Left lung (tissue), 10 donors: ENCODE data around the gene EXO5. TPM values are rescaled to one million over a fixed set of nuclear protein-coding genes. Genes with fewer than 3 reads are reported as not detected.

Experiments
- ATAC-seq: fragments of 200-7000 bp; cut with Tn5 transposase; one replicate; pipeline ENCODE4 v1.9.1; 2020; ENCODE audit warnings: moderate library complexity
- DNase-seq, 4 donors: peaks; one replicate each; pipeline ENCODE4 v3.0.0-alpha.2; 2013 to 2020
- H3K27ac ChIP-seq, 2 donors: fragments of 200-600 bp; sonication (generic) in 1 of 2; one replicate each; pipeline versions ENCODE4 v1.5.0 to v1.8.0; 2020 to 2021
- H3K27me3 ChIP-seq, 2 donors: fragments of 200-600 bp; sonication (generic) in 1 of 2; one replicate each; pipeline versions ENCODE4 v1.5.0 to v1.8.0; 2020 to 2021
- H3K36me3 ChIP-seq, 2 donors: fragments of 200-600 bp; sonication (generic) in 1 of 2; one replicate each; pipeline versions ENCODE4 v1.5.0 to v1.8.0; 2020 to 2021
- H3K4me1 ChIP-seq, 2 donors: fragments of 200-600 bp; one replicate each; pipeline ENCODE4 v1.8.0; 2021
- H3K4me3 ChIP-seq, 2 donors: fragments of 200-600 bp; sonication (generic) in 1 of 2; one replicate each; pipeline versions ENCODE4 v1.5.0 to v1.8.0; 2020 to 2021; ENCODE audit warnings: mild to moderate bottlenecking in 1 of 2
- H3K9me3 ChIP-seq, 2 donors: fragments of 200-600 bp; sonication (generic) in 1 of 2; one replicate each; pipeline versions ENCODE4 v1.5.0 to v1.8.0; 2020 to 2021
- intact Hi-C, 2 donors: fragments of 100-400 bp; cut with DNase I; formaldehyde crosslinking; loops; one replicate each; pipeline versions ENCODE4 v1.11.2 to v1.14.2; 2022
- polyA plus RNA-seq, 6 donors: library from polyadenylated mRNA; unstranded; fragments of 120-200 nt; gene quantifications; one replicate each; pipeline ENCODE4 v1.2.1, GENCODE V29; 2013; ENCODE audit not compliant: insufficient read length in 6 of 6
- total RNA-seq, 2 donors: library from RNA; stranded (reverse); fragmentation: NEBNext Ultra II Directional; extraction: Animal tissue kit (Norgen Biotek cat#: 25700); gene quantifications; one replicate each; pipeline ENCODE4 v1.2.1, GENCODE V29; 2021
- TF ChIP-seq, protein P1 (sequence below), 2 donors: fragments of 200-600 bp; sonication (generic) in 1 of 2; IDR thresholded peaks; one replicate each; pipeline versions ENCODE4 v1.5.0 to v1.8.0; 2021; ENCODE audit warnings: antibody characterized with exemption in 2 of 2
- donor health status: DM: no; HTN: yes; CAD: no.
- donor health status: DM: no; HTN: no; CAD: no.

The EXO5 gene
- total and polyA plus RNA-seq, 8 donors = 8.2 to 15.3 (median 12.4) TPM

- Histone ChIP-seq H3K36me3 (peaks cover 0 to 11% of the 10 kb centered on the region in 2 donors), H3K9me3 (no peaks in the 10 kb centered on the region), H3K27me3 (no peaks in the 10 kb centered on the region), H3K4me1 (peaks cover 3 to 20% of the 10 kb centered on the region in 2 donors), H3K27ac (no peak overlapping the region), H3K4me3 (no peak overlapping the region)
- intact Hi-C loops = no loop called here
- TF ChIP-seq, protein P1, sequence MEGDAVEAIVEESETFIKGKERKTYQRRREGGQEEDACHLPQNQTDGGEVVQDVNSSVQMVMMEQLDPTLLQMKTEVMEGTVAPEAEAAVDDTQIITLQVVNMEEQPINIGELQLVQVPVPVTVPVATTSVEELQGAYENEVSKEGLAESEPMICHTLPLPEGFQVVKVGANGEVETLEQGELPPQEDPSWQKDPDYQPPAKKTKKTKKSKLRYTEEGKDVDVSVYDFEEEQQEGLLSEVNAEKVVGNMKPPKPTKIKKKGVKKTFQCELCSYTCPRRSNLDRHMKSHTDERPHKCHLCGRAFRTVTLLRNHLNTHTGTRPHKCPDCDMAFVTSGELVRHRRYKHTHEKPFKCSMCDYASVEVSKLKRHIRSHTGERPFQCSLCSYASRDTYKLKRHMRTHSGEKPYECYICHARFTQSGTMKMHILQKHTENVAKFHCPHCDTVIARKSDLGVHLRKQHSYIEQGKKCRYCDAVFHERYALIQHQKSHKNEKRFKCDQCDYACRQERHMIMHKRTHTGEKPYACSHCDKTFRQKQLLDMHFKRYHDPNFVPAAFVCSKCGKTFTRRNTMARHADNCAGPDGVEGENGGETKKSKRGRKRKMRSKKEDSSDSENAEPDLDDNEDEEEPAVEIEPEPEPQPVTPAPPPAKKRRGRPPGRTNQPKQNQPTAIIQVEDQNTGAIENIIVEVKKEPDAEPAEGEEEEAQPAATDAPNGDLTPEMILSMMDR (IDR thresholded peaks at IDR 0.05) = peak; percentile 48 to 50
- DNase-seq = peak in 2 of 4 donors; percentile 11 to 32
- peak; percentile 52 for ATAC-seq
Observed at GRCh38 chr1:40532844-40533424, 24.4 kb downstream of the EXO5 start.

DNA sequence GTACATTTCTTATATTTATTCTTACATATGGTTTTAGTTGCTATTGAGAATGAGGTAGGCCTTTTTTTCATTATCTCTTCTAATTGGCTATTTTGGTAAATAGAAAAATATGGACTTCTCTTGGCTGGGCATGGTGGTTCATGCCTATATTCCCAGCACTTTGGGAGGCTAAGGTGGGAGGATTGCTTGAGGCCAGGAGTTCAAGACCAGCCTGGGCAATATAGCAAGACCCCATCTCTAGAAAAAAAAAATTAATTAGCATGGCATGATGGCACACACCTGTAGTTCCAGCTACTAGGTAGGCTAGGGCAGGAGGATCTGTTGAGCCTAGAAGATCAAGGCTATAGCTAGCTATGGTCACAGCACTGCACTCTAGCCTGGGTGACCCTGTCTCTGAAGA is 26.0 kb downstream of the EXO5 start:
- ATAC-seq = no peak
- H3K27ac ChIP-seq = no peak overlapping the region

DNA sequence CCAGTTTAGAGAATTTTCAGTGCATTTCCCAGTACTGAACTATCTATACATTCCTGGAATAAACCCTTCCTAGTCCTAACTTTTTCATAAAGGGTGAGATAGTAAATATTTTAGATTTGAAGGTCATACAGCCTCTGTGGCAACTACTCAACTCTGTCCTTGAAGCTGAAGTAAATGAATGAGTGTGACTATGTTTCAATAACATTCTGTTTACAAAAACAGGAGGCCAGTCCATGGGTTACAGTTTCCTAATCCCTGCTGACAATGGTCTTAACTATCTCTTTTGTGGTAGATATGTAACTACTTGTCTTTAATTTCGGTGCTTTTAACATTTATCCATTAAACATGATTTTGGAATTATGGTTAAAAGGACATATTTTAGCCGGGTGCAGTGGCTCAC is 27.2 kb downstream of the EXO5 start:
- Histone ChIP-seq H3K27ac (no peak overlapping the region), H3K36me3 (peaks cover 0 to 16% of the 10 kb centered on the region in 2 donors), H3K9me3 (no peaks in the 10 kb centered on the region), H3K4me1 (peaks cover 3 to 19% of the 10 kb centered on the region in 2 donors), H3K4me3 (no peak overlapping the region), H3K27me3 (no peaks in the 10 kb centered on the region)
- ATAC-seq = no peak
- DNase-seq = no peak
- intact Hi-C loops = no loop called here
- TF ChIP-seq, protein P1 (IDR thresholded peaks at IDR 0.05) = no peak

More for the DNA sequence above, 26.0 kb downstream of the EXO5 start:
- no peak overlapping the region for H3K4me3 ChIP-seq
- intact Hi-C loops = no loop called here
- TF ChIP-seq, protein P1 (IDR thresholded peaks at IDR 0.05) = no peak
- H3K9me3 ChIP-seq = no peaks in the 10 kb centered on the region
- H3K36me3 ChIP-seq = peaks cover 0 to 15% of the 10 kb centered on the region in 2 donors
- no peak for DNase-seq
- peaks cover 3 to 23% of the 10 kb centered on the region in 2 donors for H3K4me1 ChIP-seq
- H3K27me3 ChIP-seq = no peaks in the 10 kb centered on the region

- H3K36me3 ChIP-seq = peaks cover 0 to 52% of the 10 kb centered on the region in 2 donors
- H3K4me3 ChIP-seq = no peak overlapping the region
- peaks cover 0 to 4% of the 10 kb centered on the region in 2 donors for H3K4me1 ChIP-seq
- TF ChIP-seq, protein P1 (IDR thresholded peaks at IDR 0.05) = no peak
- peak overlapping the region in 1 of 2 donors; percentile 18 for H3K27ac ChIP-seq
- no peak for DNase-seq
- no peak for ATAC-seq
- H3K9me3 ChIP-seq = no peaks in the 10 kb centered on the region
- intact Hi-C loops = no loop called here
- H3K27me3 ChIP-seq = no peaks in the 10 kb centered on the region
Observed at GRCh38 chr1:40539338-40539737, 30.8 kb downstream of the EXO5 start.

DNA sequence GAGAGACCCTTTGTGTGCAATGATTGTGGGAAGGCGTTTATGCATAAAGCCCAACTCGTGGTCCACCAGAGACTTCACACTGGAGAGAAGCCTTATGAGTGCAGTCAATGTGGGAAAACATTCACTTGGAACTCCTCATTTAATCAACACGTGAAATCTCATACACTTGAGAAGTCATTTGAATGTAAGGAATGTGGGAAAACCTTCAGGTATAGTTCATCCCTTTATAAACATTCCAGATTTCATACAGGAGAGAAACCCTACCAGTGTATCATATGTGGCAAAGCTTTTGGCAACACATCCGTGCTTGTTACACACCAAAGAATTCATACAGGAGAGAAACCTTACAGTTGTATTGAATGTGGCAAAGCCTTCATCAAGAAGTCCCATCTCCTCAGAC is 38.4 kb downstream of the EXO5 start:
- peaks cover 0 to 40% of the 10 kb centered on the region in 2 donors for H3K9me3 ChIP-seq
- H3K27ac ChIP-seq = no peak overlapping the region
- no peaks in the 10 kb centered on the region for H3K27me3 ChIP-seq
- TF ChIP-seq, protein P1 (IDR thresholded peaks at IDR 0.05) = no peak
- H3K36me3 ChIP-seq = peaks cover 0 to 62% of the 10 kb centered on the region in 2 donors
- ATAC-seq (no peak), DNase-seq (no peak)
- intact Hi-C loops = no loop called here
- H3K4me1 ChIP-seq = no peaks in the 10 kb centered on the region
- H3K4me3 ChIP-seq = no peak overlapping the region
